HG03558 (cell line): Measurements from ENCODE around the gene SPAG7.
"Not testable (repeated sequence)": the region's sequence is repeated elsewhere in the genome, so short reads cannot be mapped to it uniquely, and the experiment has no call there.

Experiments used
- ATAC-seq: cut with Tn5 transposase; IDR thresholded peaks from one replicate; pipeline ENCODE4 v1.9.1; 2021; ENCODE audit warnings: moderate number of reproducible peaks; ENCODE audit not compliant: unreplicated experiment; ENCODE audit errors: extremely low read depth

SPAG7 gene

GRCh38 chr17:4939546-4939795, 28.1 kb downstream of the SPAG7 start:
- ATAC-seq, result no peak

GRCh38 chr17:4938688-4939545, 28.7 kb downstream of the SPAG7 start:
- no peak for ATAC-seq

GRCh38 chr17:4938069-4938491, 29.5 kb downstream of the SPAG7 start:
- no peak for ATAC-seq

GRCh38 chr17:4937553-4937952, 30.1 kb downstream of the SPAG7 start:
- no peak for ATAC-seq

- ATAC-seq, result no peak
These were observed 31.2 kb downstream of the SPAG7 start for GRCh38 chr17:4936436-4936835.

- ATAC-seq, result no peak
These were observed 32.0 kb downstream of the SPAG7 start for GRCh38 chr17:4935650-4936049.

- ATAC-seq, result no peak
These were observed 33.2 kb downstream of the SPAG7 start for GRCh38 chr17:4934173-4934979.

GRCh38 chr17:4933646-4934045, 34.0 kb downstream of the SPAG7 start:
- ATAC-seq, result no peak

- ATAC-seq, result no peak
These were observed 34.9 kb downstream of the SPAG7 start for GRCh38 chr17:4932756-4933155.

- ATAC-seq, result no peak
These were observed 35.7 kb downstream of the SPAG7 start, which contains the start of gene GP1BA for GRCh38 chr17:4931963-4932362. Gene GP1BA (plus strand): TSS chr17:4932277. CDS start chr17:4932605, 328 bp downstream.

GRCh38 chr17:4928881-4929280, 38.7 kb downstream of the SPAG7 start:
- ATAC-seq, result no peak

GRCh38 chr17:4926577-4927335, 40.9 kb downstream of the SPAG7 start:
- ATAC-seq, result not testable (repeated sequence)

- no peak for ATAC-seq
These were observed 46.3 kb downstream of the SPAG7 start for GRCh38 chr17:4921320-4921719.

GRCh38 chr17:4920351-4921048, 47.1 kb downstream of the SPAG7 start:
- ATAC-seq, result no peak

- ATAC-seq, result no peak
These were observed 48.0 kb downstream of the SPAG7 start for GRCh38 chr17:4919511-4920047.

- not testable (repeated sequence) for ATAC-seq
These were observed 53.1 kb downstream of the SPAG7 start for GRCh38 chr17:4914551-4914950.

- ATAC-seq, result no peak
These were observed 53.6 kb downstream of the SPAG7 start for GRCh38 chr17:4913994-4914393.
